DMS153 (cell line): ENCODE measurements around the gene EEF1A2.

ENCODE experiments used
- DNase-seq: peaks from one replicate; lab custom pipeline; 2025; lab: John Stamatoyannopoulos, UW

Gene EEF1A2

GRCh38 chr20:63468421-63468820 is 30.5 kb downstream of the EEF1A2 start:
- DNase-seq, result no peak

DNA sequence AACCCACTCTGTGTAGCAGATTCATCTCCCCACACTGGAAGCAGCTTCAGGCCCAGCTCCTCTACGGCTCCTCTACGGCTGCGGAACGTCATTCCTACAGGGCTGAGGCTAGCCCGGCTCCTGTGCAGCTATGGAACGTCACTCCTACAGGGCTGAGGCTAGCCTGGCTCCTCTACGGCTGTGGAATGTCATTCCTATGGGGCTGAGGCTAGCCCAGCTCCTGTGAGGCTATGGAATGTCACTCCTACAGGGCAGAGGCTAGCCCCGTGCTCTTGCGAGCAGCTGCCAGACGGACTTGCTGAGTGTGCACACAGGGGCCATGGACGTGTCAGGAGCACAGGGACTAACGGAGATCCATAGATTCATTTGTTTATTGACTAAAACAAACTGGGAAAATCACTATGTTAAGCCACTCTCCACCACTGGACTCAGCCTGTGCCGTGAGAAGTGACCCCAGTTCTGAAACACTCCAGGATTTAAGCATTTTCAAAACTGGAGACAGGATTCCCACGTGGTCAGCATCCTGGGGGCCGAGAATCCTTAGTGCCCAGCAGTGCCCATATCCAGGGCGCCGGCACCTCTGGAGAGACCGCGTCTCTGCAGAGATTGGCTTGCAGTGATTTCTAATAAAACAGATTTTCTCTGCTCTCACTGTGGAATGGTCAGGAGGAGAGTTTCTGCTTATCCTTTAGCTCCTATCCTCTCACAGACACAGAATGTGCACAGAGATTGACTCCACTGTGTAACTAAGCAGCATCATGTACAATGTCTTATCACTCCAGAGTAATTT is 31.4 kb downstream of the EEF1A2 start:
- DNase-seq, result no peak

GRCh38 chr20:63466861-63467260 is 32.0 kb downstream of the EEF1A2 start:
- DNase-seq, result no peak

- DNase-seq, result no peak
Observed at GRCh38 chr20:63466250-63466825, 32.5 kb downstream of the EEF1A2 start.

DNA sequence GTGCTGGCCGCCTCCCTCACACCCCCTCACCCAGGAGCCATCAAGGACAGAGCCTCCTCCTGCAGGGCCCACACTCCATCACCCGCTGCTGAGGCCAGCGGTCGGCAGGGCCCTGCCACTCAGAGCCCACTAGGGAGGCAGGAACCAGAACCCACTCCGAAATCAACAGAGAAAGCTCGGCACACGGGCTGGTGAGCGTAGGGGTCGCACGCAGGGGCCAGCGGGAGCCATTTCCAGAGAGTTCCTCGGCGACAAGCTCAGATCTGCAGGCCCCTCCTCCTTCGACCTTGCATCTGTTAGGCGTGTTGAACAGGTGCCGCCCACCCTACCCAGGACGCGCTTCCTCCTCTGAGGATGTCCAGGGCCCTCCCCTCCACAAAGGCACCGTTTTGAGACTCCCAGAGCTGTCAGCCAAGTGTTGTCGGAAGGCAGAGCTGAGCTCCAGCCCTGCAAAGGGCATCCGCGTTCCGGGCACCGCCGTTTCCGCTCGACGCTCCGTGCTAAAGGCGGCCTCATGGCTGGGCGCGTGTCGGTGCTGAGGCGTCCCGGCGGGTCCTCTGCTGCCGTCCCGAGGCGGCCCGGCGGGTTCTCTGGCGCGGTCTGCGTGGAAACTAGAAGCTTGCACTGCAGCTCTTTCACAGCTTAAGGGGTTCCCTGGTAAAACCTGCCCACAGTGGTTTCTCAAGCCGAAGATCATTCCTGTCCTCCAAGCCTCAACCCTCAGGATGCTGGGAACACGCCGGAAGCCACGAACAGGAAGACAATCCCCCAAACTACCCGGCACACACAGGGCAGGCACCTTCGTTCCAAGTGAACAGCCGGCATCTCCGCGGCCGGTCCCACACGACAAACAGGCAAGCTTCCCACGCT is 33.3 kb downstream of the EEF1A2 start:
- DNase-seq, result no peak

- DNase-seq, result no peak
Observed at GRCh38 chr20:63464289-63464635, 34.6 kb downstream of the EEF1A2 start.

GRCh38 chr20:63463400-63464288 is 35.2 kb downstream of the EEF1A2 start:
- no peak for DNase-seq

GRCh38 chr20:63462244-63462643 is 36.6 kb downstream of the EEF1A2 start:
- DNase-seq, result no peak

DNA sequence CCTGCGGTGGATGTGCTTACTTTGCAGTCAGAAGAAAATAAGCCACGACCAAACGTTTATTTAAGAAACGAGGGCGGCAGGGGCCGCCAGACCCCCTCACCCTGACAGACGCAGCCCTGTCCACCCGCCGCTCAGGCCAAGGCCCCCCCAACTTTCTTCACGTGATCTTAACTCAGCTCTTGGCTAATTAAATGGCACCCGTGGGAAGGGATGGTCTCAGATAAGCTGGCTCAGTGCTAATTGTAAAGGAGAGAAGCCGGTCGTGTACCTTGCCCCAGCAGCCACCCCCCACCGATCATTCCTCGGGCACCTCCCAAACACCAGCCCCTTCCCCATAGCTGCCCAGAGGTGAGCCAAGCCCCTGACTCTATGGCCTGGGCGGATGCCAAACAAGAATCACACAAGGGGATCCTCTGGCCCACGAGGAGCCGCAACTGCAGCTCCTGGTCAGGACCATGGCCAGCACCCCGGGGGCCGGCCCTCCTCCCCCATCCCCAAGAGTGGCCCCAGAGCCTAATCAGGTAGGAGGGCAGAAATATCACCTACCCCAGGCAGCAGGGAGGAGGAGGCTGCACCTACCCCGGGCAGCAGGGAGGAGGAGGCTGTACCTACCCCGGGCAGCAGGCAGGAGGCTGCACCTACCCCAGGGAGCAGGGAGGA is 37.6 kb downstream of the EEF1A2 start:
- DNase-seq, result no peak

GRCh38 chr20:63459070-63459380 is 39.9 kb downstream of the EEF1A2 start:
- no peak for DNase-seq

DNA sequence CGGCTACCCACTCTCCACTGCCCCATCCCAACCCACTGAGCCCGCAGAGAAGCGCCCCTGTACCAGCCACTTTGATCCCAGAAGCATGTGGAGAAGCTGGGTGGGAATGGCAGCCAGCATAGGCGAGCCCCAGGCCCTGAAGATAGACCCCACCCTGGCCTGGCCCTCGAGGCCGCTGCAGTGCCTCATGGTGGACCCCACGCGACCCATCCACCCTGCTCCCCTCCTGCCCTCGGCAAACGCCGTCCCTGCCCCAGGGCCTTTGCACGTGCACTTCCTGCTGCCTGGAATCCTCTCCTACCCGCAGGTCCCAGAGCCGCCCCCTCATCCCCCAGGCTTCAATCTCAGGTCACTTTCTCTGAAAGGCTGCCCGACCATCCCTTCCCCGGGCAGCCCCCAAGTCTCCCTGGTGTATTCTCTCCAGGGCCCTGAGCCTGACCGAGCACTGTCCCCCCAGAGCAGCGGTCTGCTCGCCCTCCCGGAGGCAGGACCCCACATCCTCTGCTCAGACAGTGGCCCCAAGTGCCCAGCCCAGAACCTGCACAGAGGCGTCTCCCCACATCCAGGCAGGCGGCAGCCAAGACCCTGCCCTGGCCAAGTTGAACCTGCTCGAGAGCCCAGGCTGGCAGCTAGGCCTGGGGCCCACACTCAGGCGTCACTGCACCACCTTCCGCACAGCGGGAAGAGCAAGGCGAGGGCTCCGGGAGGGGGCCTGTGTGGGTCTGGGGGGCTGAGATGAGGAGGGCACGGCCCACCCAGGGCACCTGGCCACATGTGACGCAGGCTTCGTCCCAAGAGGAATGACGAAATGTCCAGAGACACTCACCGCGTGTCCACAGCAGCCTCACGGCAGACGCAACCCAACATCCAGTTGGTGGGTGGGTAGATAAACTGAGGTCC is 40.5 kb downstream of the EEF1A2 start:
- DNase-seq, result no peak

- peak; percentile 74 for DNase-seq
Observed at GRCh38 chr20:63457737-63458136, 41.1 kb downstream of the EEF1A2 start.

GRCh38 chr20:63456429-63457284 is 42.2 kb downstream of the EEF1A2 start:
- DNase-seq, result peak; percentile 14

DNA sequence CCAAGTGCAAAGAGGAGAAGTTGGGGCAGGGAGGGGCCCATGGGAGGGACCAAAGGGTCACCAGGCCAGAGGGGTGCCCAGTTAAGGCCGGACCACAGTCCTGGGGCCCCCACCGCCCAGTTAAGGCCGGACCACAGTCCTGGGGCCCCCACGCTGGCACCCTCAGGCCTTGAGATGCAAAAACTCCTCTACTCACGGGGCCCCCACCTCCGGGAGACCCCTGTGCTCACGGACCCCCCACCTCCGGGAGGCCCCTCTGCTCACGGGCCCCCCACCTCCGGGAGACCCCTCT is 43.4 kb downstream of the EEF1A2 start:
- no peak for DNase-seq

- no peak for DNase-seq
Observed at GRCh38 chr20:63454731-63455567, 43.9 kb downstream of the EEF1A2 start.

GRCh38 chr20:63452821-63453523 is 45.9 kb downstream of the EEF1A2 start:
- no peak for DNase-seq

GRCh38 chr20:63452341-63452740 is 46.5 kb downstream of the EEF1A2 start:
- DNase-seq, result no peak

- no peak for DNase-seq
Observed at GRCh38 chr20:63451821-63452220, 47.1 kb downstream of the EEF1A2 start.
